ENCODE measurements around the gene UBE2QL1.
A peak's percentile ranks its signal among the peaks of the same experiment; 100 is the strongest.

UBE2QL1 gene

GRCh38 chr5:6447384-6448140 is 1.1 kb upstream of the UBE2QL1 start (continued):
- TF ChIP-seq, protein P1, sequence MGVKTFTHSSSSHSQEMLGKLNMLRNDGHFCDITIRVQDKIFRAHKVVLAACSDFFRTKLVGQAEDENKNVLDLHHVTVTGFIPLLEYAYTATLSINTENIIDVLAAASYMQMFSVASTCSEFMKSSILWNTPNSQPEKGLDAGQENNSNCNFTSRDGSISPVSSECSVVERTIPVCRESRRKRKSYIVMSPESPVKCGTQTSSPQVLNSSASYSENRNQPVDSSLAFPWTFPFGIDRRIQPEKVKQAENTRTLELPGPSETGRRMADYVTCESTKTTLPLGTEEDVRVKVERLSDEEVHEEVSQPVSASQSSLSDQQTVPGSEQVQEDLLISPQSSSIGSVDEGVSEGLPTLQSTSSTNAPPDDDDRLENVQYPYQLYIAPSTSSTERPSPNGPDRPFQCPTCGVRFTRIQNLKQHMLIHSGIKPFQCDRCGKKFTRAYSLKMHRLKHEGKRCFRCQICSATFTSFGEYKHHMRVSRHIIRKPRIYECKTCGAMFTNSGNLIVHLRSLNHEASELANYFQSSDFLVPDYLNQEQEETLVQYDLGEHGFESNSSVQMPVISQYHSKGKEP (tag by site-specific recombination; IDR thresholded peaks at IDR 0.05) = no peak
- no peak for TF ChIP-seq GLI4 (tag by site-specific recombination; IDR thresholded peaks at IDR 0.05)
- no peak for TF ChIP-seq ZNF223 (tag by site-specific recombination; IDR thresholded peaks at IDR 0.05)
- TF ChIP-seq REST (tag by site-specific recombination; IDR thresholded peaks at IDR 0.05) = no peak
- peak; percentile 19; the same call in 1 of the 2 replicates for TF ChIP-seq ZBTB48 (tag by site-specific recombination; IDR thresholded peaks at IDR 0.05)
- no peak for TF ChIP-seq HOXA7 (CRISPR knock-in tag; IDR thresholded peaks at IDR 0.05; ENCODE audit: borderline replicate concordance)
- no peak for TF ChIP-seq KLF1 (tag by site-specific recombination; IDR thresholded peaks at IDR 0.05)
- TF ChIP-seq YY1 (tag by site-specific recombination; IDR thresholded peaks at IDR 0.05) = no peak
- TF ChIP-seq ZNF37A (tag by site-specific recombination; IDR thresholded peaks at IDR 0.05) = no peak
- TF ChIP-seq AEBP2 (tag by site-specific recombination; IDR thresholded peaks at IDR 0.05; ENCODE audit: borderline replicate concordance) = peak; percentile 11; the same call in 1 of the 2 replicates
- no peak for TF ChIP-seq OSR2 (tag by site-specific recombination; IDR thresholded peaks at IDR 0.05)
- no peak for TF ChIP-seq ZFP37 (tag by site-specific recombination; IDR thresholded peaks at IDR 0.05)
- no peak for TF ChIP-seq ZNF449 (tag by site-specific recombination; IDR thresholded peaks at IDR 0.05)
- 0 out of 2 replicates have a peak, but pooled peaks have one; percentile 9 for TF ChIP-seq ZNF544 (tag by site-specific recombination; IDR thresholded peaks at IDR 0.05)
- peak; percentile 83; the same call in 1 of the 2 replicates for TF ChIP-seq ZNF354C (tag by site-specific recombination; IDR thresholded peaks at IDR 0.05; ENCODE audit: borderline replicate concordance, low read depth)
- TF ChIP-seq ZNF239 (tag by site-specific recombination; IDR thresholded peaks at IDR 0.05) = peak; percentile 73; the same call in 1 of the 2 replicates
- TF ChIP-seq ZNF16 (tag by site-specific recombination; IDR thresholded peaks at IDR 0.05; ENCODE audit: low read depth) = no peak
- TF ChIP-seq, protein P2, sequence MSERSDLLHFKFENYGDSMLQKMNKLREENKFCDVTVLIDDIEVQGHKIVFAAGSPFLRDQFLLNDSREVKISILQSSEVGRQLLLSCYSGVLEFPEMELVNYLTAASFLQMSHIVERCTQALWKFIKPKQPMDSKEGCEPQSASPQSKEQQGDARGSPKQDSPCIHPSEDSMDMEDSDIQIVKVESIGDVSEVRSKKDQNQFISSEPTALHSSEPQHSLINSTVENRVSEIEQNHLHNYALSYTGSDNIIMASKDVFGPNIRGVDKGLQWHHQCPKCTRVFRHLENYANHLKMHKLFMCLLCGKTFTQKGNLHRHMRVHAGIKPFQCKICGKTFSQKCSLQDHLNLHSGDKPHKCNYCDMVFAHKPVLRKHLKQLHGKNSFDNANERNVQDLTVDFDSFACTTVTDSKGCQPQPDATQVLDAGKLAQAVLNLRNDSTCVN (tag by site-specific recombination; optimal IDR thresholded peaks at IDR 0.05) = peak; percentile 15
- TF ChIP-seq, protein P3, sequence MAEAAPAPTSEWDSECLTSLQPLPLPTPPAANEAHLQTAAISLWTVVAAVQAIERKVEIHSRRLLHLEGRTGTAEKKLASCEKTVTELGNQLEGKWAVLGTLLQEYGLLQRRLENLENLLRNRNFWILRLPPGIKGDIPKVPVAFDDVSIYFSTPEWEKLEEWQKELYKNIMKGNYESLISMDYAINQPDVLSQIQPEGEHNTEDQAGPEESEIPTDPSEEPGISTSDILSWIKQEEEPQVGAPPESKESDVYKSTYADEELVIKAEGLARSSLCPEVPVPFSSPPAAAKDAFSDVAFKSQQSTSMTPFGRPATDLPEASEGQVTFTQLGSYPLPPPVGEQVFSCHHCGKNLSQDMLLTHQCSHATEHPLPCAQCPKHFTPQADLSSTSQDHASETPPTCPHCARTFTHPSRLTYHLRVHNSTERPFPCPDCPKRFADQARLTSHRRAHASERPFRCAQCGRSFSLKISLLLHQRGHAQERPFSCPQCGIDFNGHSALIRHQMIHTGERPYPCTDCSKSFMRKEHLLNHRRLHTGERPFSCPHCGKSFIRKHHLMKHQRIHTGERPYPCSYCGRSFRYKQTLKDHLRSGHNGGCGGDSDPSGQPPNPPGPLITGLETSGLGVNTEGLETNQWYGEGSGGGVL (tag by site-specific recombination; IDR thresholded peaks at IDR 0.05) = no peak
- no peak for TF ChIP-seq ZNF148 (tag by site-specific recombination; IDR thresholded peaks at IDR 0.05; ENCODE audit: borderline replicate concordance)
- TF ChIP-seq, protein P4, sequence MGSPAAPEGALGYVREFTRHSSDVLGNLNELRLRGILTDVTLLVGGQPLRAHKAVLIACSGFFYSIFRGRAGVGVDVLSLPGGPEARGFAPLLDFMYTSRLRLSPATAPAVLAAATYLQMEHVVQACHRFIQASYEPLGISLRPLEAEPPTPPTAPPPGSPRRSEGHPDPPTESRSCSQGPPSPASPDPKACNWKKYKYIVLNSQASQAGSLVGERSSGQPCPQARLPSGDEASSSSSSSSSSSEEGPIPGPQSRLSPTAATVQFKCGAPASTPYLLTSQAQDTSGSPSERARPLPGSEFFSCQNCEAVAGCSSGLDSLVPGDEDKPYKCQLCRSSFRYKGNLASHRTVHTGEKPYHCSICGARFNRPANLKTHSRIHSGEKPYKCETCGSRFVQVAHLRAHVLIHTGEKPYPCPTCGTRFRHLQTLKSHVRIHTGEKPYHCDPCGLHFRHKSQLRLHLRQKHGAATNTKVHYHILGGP (tag by site-specific recombination; IDR thresholded peaks at IDR 0.05) = 0 out of 2 replicates have a peak, but pooled peaks have one; percentile 5
- no peak for TF ChIP-seq SP3 (tag by site-specific recombination; IDR thresholded peaks at IDR 0.05)
- no peak for TF ChIP-seq BCL11B (tag by site-specific recombination; IDR thresholded peaks at IDR 0.05; ENCODE audit: low read depth)

All from HEK293 (cell line).